Gastroesophageal sphincter (tissue), 4 donors: Measurements from ENCODE around the gene IL13. TPM values are rescaled to one million over a fixed set of nuclear protein-coding genes. Genes with fewer than 3 reads are reported as not detected.

ENCODE experiments used
- ATAC-seq: fragments of 150-250 bp; one replicate; pipeline ENCODE4 v1.9.1; 2016; ENCODE audit warnings: mild to moderate bottlenecking, moderate library complexity
- H3K27ac ChIP-seq, 4 donors: fragments of 200-600 bp; sonication (generic) in 3 of 4; 1 replicate in 3 of 4; 2 replicates in 1 of 4; pipeline ENCODE4 v1.5.1; 2016 to 2019
- H3K27me3 ChIP-seq: fragments of 200-600 bp; sonication (generic); one replicate; pipeline ENCODE4 v1.5.1; 2019
- H3K36me3 ChIP-seq, 2 donors: fragments of 200-600 bp; sonication (generic); one replicate each; pipeline ENCODE4 v1.5.1; 2019; ENCODE audit warnings: control low read depth in 1 of 2
- H3K4me1 ChIP-seq, 3 donors: fragments of 200-600 bp; sonication (generic); 1 replicate in 2 of 3; 2 replicates in 1 of 3; pipeline ENCODE4 v1.5.1; 2016 to 2019; ENCODE audit warnings: control low read depth in 2 of 3
- H3K4me3 ChIP-seq, 2 donors: fragments of 200-600 bp; sonication (generic); one replicate each; pipeline ENCODE4 v1.5.1; 2019; ENCODE audit warnings: mild to moderate bottlenecking in 1 of 2, moderate library complexity in 1 of 2
- H3K9me3 ChIP-seq, 3 donors: fragments of 200-600 bp; sonication (generic); one replicate each; pipeline ENCODE4 v1.5.1; 2017 to 2019; ENCODE audit warnings: control low read depth in 2 of 3
- CTCF ChIP-seq, 4 experiments: fragments of 200-600 bp in 2 of 4; fragments of 450-650 bp in 2 of 4; sonication (generic) in 1 of 4; IDR thresholded peaks; one replicate each; pipeline ENCODE4 v1.5.1; 2017 to 2019; ENCODE audit warnings: antibody characterized with exemption in 4 of 4, mild to moderate bottlenecking in 2 of 4, moderate library complexity in 2 of 4
- EP300 ChIP-seq: sonication (generic); formaldehyde crosslinking; IDR thresholded peaks from one replicate; pipeline ENCODE4 v1.6.1; 2017; ENCODE audit warnings: antibody characterized with exemption, mild to moderate bottlenecking
- POLR2A ChIP-seq, 2 donors: fragments of 450-650 bp; IDR thresholded peaks; one replicate each; pipeline ENCODE4 v1.6.1; 2017; ENCODE audit warnings: antibody characterized with exemption in 2 of 2, mild to moderate bottlenecking in 2 of 2, moderate library complexity in 1 of 2
- POLR2AphosphoS5 ChIP-seq: sonication (generic); formaldehyde crosslinking; IDR thresholded peaks from one replicate; pipeline ENCODE4 v1.6.1; 2017; ENCODE audit warnings: antibody characterized with exemption
- WGBS, 2 donors: methylation state at CpG; one replicate each; pipeline ENCODE4 v1.1.5; 2018; ENCODE audit warnings: low coverage in 1 of 2; 5-methylcytosine and 5-hydroxymethylcytosine counted together
- total RNA-seq, 4 donors: library from RNA; depleted of rRNA; stranded (reverse); fragments of >200 nt; gene quantifications; one replicate each; pipeline ENCODE4 v1.1.0, GENCODE V29; 2016

The IL13 gene
- total RNA-seq, 4 donors from 2014 or later, result not detected

- no peak for ATAC-seq
- no peaks in the 10 kb centered on the region for H3K36me3 ChIP-seq
- TF ChIP-seq POLR2A (IDR thresholded peaks at IDR 0.05), result no peak
- no peak for TF ChIP-seq CTCF (IDR thresholded peaks at IDR 0.05)
- TF ChIP-seq EP300, result no peak
- no peak for TF ChIP-seq POLR2AphosphoS5
- H3K4me1 ChIP-seq, result no peaks in the 10 kb centered on the region
- H3K4me3 ChIP-seq, result no peak overlapping the region
- peaks cover 3% of the 10 kb centered on the region for H3K27me3 ChIP-seq
- no peak overlapping the region for H3K27ac ChIP-seq
- 86 to 95% methylated on average over 2 to 8 of the region's 13 CpGs for WGBS, 2 donors
- no peaks in the 10 kb centered on the region for H3K9me3 ChIP-seq
Observed at GRCh38 chr5:132663771-132664695, 6.1 kb downstream of the IL13 start.

- H3K27me3 ChIP-seq, result no peaks in the 10 kb centered on the region
- no peak overlapping the region for H3K27ac ChIP-seq
- no peak overlapping the region for H3K4me3 ChIP-seq
- TF ChIP-seq CTCF (IDR thresholded peaks at IDR 0.05), result no peak
- no peak for TF ChIP-seq EP300
- 92 to 97% methylated on average over 5 of the region's 9 CpGs for WGBS, 2 donors
- H3K9me3 ChIP-seq, result no peaks in the 10 kb centered on the region
- H3K4me1 ChIP-seq, result no peaks in the 10 kb centered on the region
- ATAC-seq, result no peak
- no peaks in the 10 kb centered on the region for H3K36me3 ChIP-seq
Observed at GRCh38 chr5:132664696-132665209, 6.8 kb downstream of the IL13 start.

- no peaks in the 10 kb centered on the region for H3K27me3 ChIP-seq
- H3K36me3 ChIP-seq, result no peaks in the 10 kb centered on the region
- 88 to 91% methylated on average over 8 to 21 of the region's 21 CpGs for WGBS, 2 donors
- no peaks in the 10 kb centered on the region for H3K4me1 ChIP-seq
- no peak overlapping the region for H3K4me3 ChIP-seq
- no peak overlapping the region for H3K27ac ChIP-seq
- H3K9me3 ChIP-seq, result no peaks in the 10 kb centered on the region
- ATAC-seq, result no peak
- TF ChIP-seq EP300 (no peak), POLR2AphosphoS5 (no peak), POLR2A (IDR thresholded peaks at IDR 0.05) (no peak), CTCF (IDR thresholded peaks at IDR 0.05) (no peak)
Observed at GRCh38 chr5:132665574-132666080, 7.7 kb downstream of the IL13 start.

GRCh38 chr5:132666310-132667123 lies 8.5 kb downstream of the IL13 start:
- WGBS, 2 donors, result 73 to 87% methylated on average over 3 to 13 of the region's 16 CpGs
- ATAC-seq, result no peak

More at GRCh38 chr5:132666310-132667123, 8.5 kb downstream of the IL13 start:
- H3K27me3 ChIP-seq, result no peaks in the 10 kb centered on the region
- no peak overlapping the region for H3K4me3 ChIP-seq
- TF ChIP-seq POLR2AphosphoS5, result no peak
- no peak for TF ChIP-seq EP300
- TF ChIP-seq CTCF (IDR thresholded peaks at IDR 0.05), result no peak
- no peak for TF ChIP-seq POLR2A (IDR thresholded peaks at IDR 0.05)
- no peaks in the 10 kb centered on the region for H3K36me3 ChIP-seq
- no peak overlapping the region for H3K27ac ChIP-seq
- no peaks in the 10 kb centered on the region for H3K4me1 ChIP-seq
- H3K9me3 ChIP-seq, result no peaks in the 10 kb centered on the region
